Measurements from ENCODE around the gene RAPGEF3.

GRCh38 chr12:47754126-47754525, 4.6 kb downstream of the RAPGEF3 start:
- no peak for TF ChIP-seq CTCF (IDR thresholded peaks at IDR 0.05; ENCODE audit: borderline replicate concordance, extremely low read depth, low read length, poor library complexity, severe bottlenecking)
- no peak for TF ChIP-seq EZH2 (IDR thresholded peaks at IDR 0.05; ENCODE audit: borderline replicate concordance, low read depth, low read length, severe bottlenecking)
